PC-9 (cell line): Measurements from ENCODE around the gene PAF1. TPM values are rescaled to one million over a fixed set of nuclear protein-coding genes. Genes with fewer than 3 reads are reported as not detected.

ENCODE experiments used
- BruUV-seq: library from RNA; stranded (reverse); fragments of 400-500 nt; replicated peaks from 2 replicates; lab custom pipeline; 2021; lab: Mats Ljungman, UMichigan
- CTCF ChIA-PET: fragments of 300-600 bp; sonication (Branson Sonifier 250); formaldehyde crosslinking; loops from one replicate; lab custom pipeline; 2022; ENCODE audit warnings: antibody characterized with exemption; lab: Charles Lee
- POLR2A ChIA-PET: fragments of 300-600 bp; sonication (Branson Sonifier 250); formaldehyde crosslinking; loops from one replicate; lab custom pipeline; 2022; ENCODE audit warnings: antibody characterized with exemption; ENCODE audit not compliant: unreplicated experiment; lab: Charles Lee
- DNase-seq, 2 experiments: peaks; one replicate each; pipeline versions ENCODE4 v3.0.0 to v3.0.0-alpha.2; 2015 to 2022; ENCODE audit warnings: mixed read lengths in 1 of 2
- H2AFZ ChIP-seq: fragments of 200-600 bp; sonication (generic); 2 replicates; pipeline ENCODE4 v1.8.1; 2017; ENCODE audit warnings: antibody characterized with exemption
- H3F3A ChIP-seq: fragments of 200-600 bp; sonication (generic); 2 replicates; pipeline ENCODE4 v1.8.1; 2017; ENCODE audit warnings: antibody characterized with exemption, mild to moderate bottlenecking, low read depth; ENCODE audit not compliant: insufficient read depth
- H3K27ac ChIP-seq: fragments of 200-600 bp; sonication (generic); 2 replicates; pipeline ENCODE4 v1.6.1; 2016; ENCODE audit warnings: mixed run types
- H3K27me3 ChIP-seq: fragments of 200-600 bp; sonication (generic); 2 replicates; pipeline ENCODE4 v1.6.1; 2016; ENCODE audit warnings: low read depth, mixed run types; ENCODE audit not compliant: insufficient read depth
- H3K36me3 ChIP-seq: fragments of 200-600 bp; sonication (generic); 2 replicates; pipeline ENCODE4 v1.6.1; 2016; ENCODE audit warnings: low read depth, mixed run types
- H3K4me1 ChIP-seq: fragments of 200-600 bp; sonication (generic); replicated peaks from 2 replicates; pipeline ENCODE4 v1.6.1; 2016; ENCODE audit warnings: mixed run types; ENCODE audit not compliant: insufficient read depth
- H3K4me2 ChIP-seq: fragments of 200-600 bp; sonication (generic); 2 replicates; pipeline ENCODE4 v1.6.1; 2017; ENCODE audit warnings: mixed run types
- H3K4me3 ChIP-seq: fragments of 200-600 bp; sonication (generic); 2 replicates; pipeline ENCODE4 v1.6.1; 2016; ENCODE audit warnings: mixed run types
- H3K79me2 ChIP-seq: fragments of 200-600 bp; sonication (generic); 2 replicates; pipeline ENCODE4 v1.6.1; 2017; ENCODE audit warnings: low read depth, mixed run types
- H3K9me2 ChIP-seq: fragments of 200-600 bp; sonication (generic); 2 replicates; pipeline ENCODE4 v1.8.1; 2017; ENCODE audit warnings: mild to moderate bottlenecking; ENCODE audit not compliant: insufficient read depth
- H3K9me3 ChIP-seq: fragments of 200-600 bp; sonication (generic); 2 replicates; pipeline ENCODE4 v1.8.1; 2016; ENCODE audit warnings: low read depth; ENCODE audit not compliant: insufficient read depth
- H4K20me1 ChIP-seq: fragments of 200-600 bp; sonication (generic); 2 replicates; pipeline ENCODE4 v1.8.1; 2017; ENCODE audit not compliant: insufficient read depth
- CTCF ChIP-seq: fragments of 200-600 bp; sonication (generic); conservative IDR thresholded peaks from 2 replicates; pipeline ENCODE4 v1.6.1; 2017; ENCODE audit warnings: mixed run types, antibody characterized with exemption, mild to moderate bottlenecking, moderate library complexity
- EZH2 ChIP-seq: fragments of 200-600 bp; sonication (generic); IDR thresholded peaks from 2 replicates; pipeline ENCODE4 v1.8.0; 2017; ENCODE audit warnings: antibody characterized with exemption, low read depth
- intact Hi-C: fragments of 100-400 bp; cut with micrococcal nuclease; formaldehyde crosslinking; loops from one replicate; pipeline ENCODE4 v1.10.0; 2022; ENCODE audit not compliant: unreplicated experiment
- total RNA-seq: library from RNA; stranded (reverse); gene quantifications from 2 replicates; pipeline ENCODE4 v1.2.3, GENCODE V29; 2021

PAF1 gene
- total RNA-seq, 1 experiment from 2014 or later: 61.1 TPM

GRCh38 chr19:39411081-39411831 lies 20.4 kb upstream of the PAF1 start:
- intact Hi-C loops: loop anchor here (2.0 to 5.0 kb wide), 4 partner anchors 198 to 449 kb away; partner anchors contain the start of gene FBXO27
- H3K4me2 ChIP-seq: peak overlapping the region; percentile 99
- H3F3A ChIP-seq: peaks cover 48% of the 10 kb centered on the region; the same call in 1 of the 2 replicates
- DNase-seq: peak in 1 of 2 experiments; percentile 31
- no peak overlapping the region for H2AFZ ChIP-seq
- H3K4me1 ChIP-seq: peaks cover 31% of the 10 kb centered on the region
- peaks cover 11% of the 10 kb centered on the region; the same call in 1 of the 2 replicates for H3K36me3 ChIP-seq
- peaks cover 14% of the 10 kb centered on the region for H4K20me1 ChIP-seq
- peaks cover 27% of the 10 kb centered on the region for H3K79me2 ChIP-seq
- POLR2A ChIA-PET: interaction anchor here (0.7 to 1.3 kb wide), 4 partner anchors 10 to 481 kb away, joined by 3 to 9 read pairs (median 5); partner anchors contain the start of genes MED29, MRPS12, PAF1 and SARS2
- H3K9me2 ChIP-seq: no peaks in the 10 kb centered on the region
- H3K27me3 ChIP-seq: no peaks in the 10 kb centered on the region
- CTCF ChIA-PET: interaction anchor here (0.6 to 1.4 kb wide), 3 partner anchors 10 to 443 kb away, joined by 3 to 8 read pairs (median 4); no protein-coding TSS in a partner anchor
- H3K9me3 ChIP-seq: no peaks in the 10 kb centered on the region
- BruUV-seq: no TSS peak
- TF ChIP-seq CTCF: no peak
- no peak for TF ChIP-seq EZH2
- H3K4me3 ChIP-seq: peak overlapping the region; percentile 45; the same call in 1 of the 2 replicates
- H3K27ac ChIP-seq: peak overlapping the region; percentile 93; the same call in 1 of the 2 replicates

- Histone ChIP-seq H4K20me1 (peaks cover 14% of the 10 kb centered on the region), H3K4me2 (peak overlapping the region; percentile 99), H3K4me3 (peak overlapping the region; percentile 99), H3K36me3 (peaks cover 11% of the 10 kb centered on the region; the same call in 1 of the 2 replicates), H3K4me1 (peaks cover 36% of the 10 kb centered on the region), H3K27me3 (no peaks in the 10 kb centered on the region), H3K9me3 (no peaks in the 10 kb centered on the region), H3K27ac (peak overlapping the region; percentile 93), H3K79me2 (peaks cover 27% of the 10 kb centered on the region), H3K9me2 (no peaks in the 10 kb centered on the region), H3F3A (peaks cover 53% of the 10 kb centered on the region; the same call in 1 of the 2 replicates), H2AFZ (no peak overlapping the region)
- DNase-seq: no peak
- BruUV-seq: no TSS peak
- TF ChIP-seq CTCF (no peak), EZH2 (no peak)
- POLR2A ChIA-PET: interaction anchor here (1.3 kb wide), 1 partner anchor 12 kb away, joined by 7 read pairs; no protein-coding TSS in a partner anchor
- intact Hi-C loops: loop anchor here (2.0 to 5.0 kb wide), 4 partner anchors 198 to 448 kb away; partner anchors contain the start of gene FBXO27
- CTCF ChIA-PET: interaction anchor here (1.4 kb wide), 1 partner anchor 13 kb away, joined by 8 read pairs; no protein-coding TSS in a partner anchor
Measured at GRCh38 chr19:39410831-39411080, 19.9 kb upstream of the PAF1 start.

- peak overlapping the region; percentile 99 for H3K4me2 ChIP-seq
- no peaks in the 10 kb centered on the region for H3K9me3 ChIP-seq
- POLR2A ChIA-PET: interaction anchor here (1.0 kb wide), 1 partner anchor 12 kb away, joined by 4 read pairs; no protein-coding TSS in a partner anchor
- peaks cover 27% of the 10 kb centered on the region for H3K79me2 ChIP-seq
- intact Hi-C loops: loop anchor here (2.0 to 5.0 kb wide), 4 partner anchors 197 to 448 kb away; partner anchors contain the start of gene FBXO27
- TF ChIP-seq EZH2 (no peak), CTCF (no peak)
- H3K9me2 ChIP-seq: no peaks in the 10 kb centered on the region
- no peaks in the 10 kb centered on the region for H3K27me3 ChIP-seq
- H2AFZ ChIP-seq: peak overlapping the region; percentile 20; the same call in 1 of the 2 replicates
- no TSS peak for BruUV-seq
- CTCF ChIA-PET: no interaction called here
- H3F3A ChIP-seq: peaks cover 57% of the 10 kb centered on the region; the same call in 1 of the 2 replicates
- peaks cover 14% of the 10 kb centered on the region for H4K20me1 ChIP-seq
- H3K4me3 ChIP-seq: peak overlapping the region; percentile 99
- H3K36me3 ChIP-seq: peaks cover 11% of the 10 kb centered on the region; the same call in 1 of the 2 replicates
- peak; percentile 15 to 46 for DNase-seq
- peak overlapping the region; percentile 93 for H3K27ac ChIP-seq
- peaks cover 41% of the 10 kb centered on the region for H3K4me1 ChIP-seq
Measured at GRCh38 chr19:39410017-39410830, 19.3 kb upstream of the PAF1 start.
